VCaP (cell line): Measurements from ENCODE around the gene TOM1L2.

Experiments
- H3K27ac ChIP-seq: fragments of 450-650 bp; 2 replicates; pipeline ENCODE4 v1.5.1; 2017
- CTCF ChIP-seq: fragments of 450-650 bp; conservative IDR thresholded peaks from 2 replicates; pipeline ENCODE4 v1.5.1; 2017; ENCODE audit warnings: mild to moderate bottlenecking, moderate library complexity

TOM1L2 gene

GRCh38 chr17:17979778-17980177, 7.6 kb upstream of the TOM1L2 start:
- no peak for TF ChIP-seq CTCF
- H3K27ac ChIP-seq = no peak overlapping the region

GRCh38 chr17:17978481-17979424, 6.6 kb upstream of the TOM1L2 start:
- H3K27ac ChIP-seq = no peak overlapping the region
- no peak for TF ChIP-seq CTCF

- TF ChIP-seq CTCF = no peak
- no peak overlapping the region for H3K27ac ChIP-seq
These were observed 4.9 kb upstream of the TOM1L2 start for GRCh38 chr17:17976931-17977570.

GRCh38 chr17:17975436-17975835, 3.2 kb upstream of the TOM1L2 start:
- H3K27ac ChIP-seq = no peak overlapping the region
- TF ChIP-seq CTCF = no peak

GRCh38 chr17:17972952-17973254, 703 bp upstream of the TOM1L2 start:
- no peak overlapping the region for H3K27ac ChIP-seq
- TF ChIP-seq CTCF = no peak

- no peak for TF ChIP-seq CTCF
- peak overlapping the region; percentile 79 for H3K27ac ChIP-seq
These were observed 622 bp downstream of the TOM1L2 start for GRCh38 chr17:17971431-17972125.
